Stimulated activated CD8-positive, alpha-beta memory T cell treated with anti-CD3 and anti-CD28 coated beads, Interleukin-15, amount 100 ng/mL, for 4 hours (primary cell): Measurements from ENCODE around the gene SEPTIN11.
"Not testable (repeated sequence)": the region's sequence is repeated elsewhere in the genome, so short reads cannot be mapped to it uniquely, and the experiment has no call there.

Experiments
- DNase-seq, 2 donors: peaks; one replicate each; pipeline ENCODE4 v3.0.0-alpha.2; 2020; ENCODE audit warnings: low read depth in 2 of 2

SEPTIN11 gene

DNA sequence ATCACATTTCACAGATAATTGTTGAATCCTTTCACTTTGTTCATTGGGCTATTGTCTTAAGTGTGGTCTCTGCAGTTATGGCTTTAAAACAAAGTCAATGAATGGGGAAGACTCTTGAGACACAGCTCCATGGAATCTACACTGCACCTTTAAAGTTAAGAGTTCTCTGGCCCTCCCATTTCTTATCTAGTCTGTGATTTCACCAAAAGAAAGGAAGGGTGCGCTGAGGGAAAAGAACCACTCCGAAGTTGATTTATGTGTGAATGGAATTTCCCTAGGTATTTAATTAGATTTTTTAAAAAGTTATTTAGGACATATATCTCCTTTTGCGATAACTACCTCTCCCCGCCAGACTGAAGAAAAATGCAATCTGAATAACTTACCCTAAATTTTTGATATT, 2.5 kb downstream of the SEPTIN11 start:
- no peak for DNase-seq

DNA sequence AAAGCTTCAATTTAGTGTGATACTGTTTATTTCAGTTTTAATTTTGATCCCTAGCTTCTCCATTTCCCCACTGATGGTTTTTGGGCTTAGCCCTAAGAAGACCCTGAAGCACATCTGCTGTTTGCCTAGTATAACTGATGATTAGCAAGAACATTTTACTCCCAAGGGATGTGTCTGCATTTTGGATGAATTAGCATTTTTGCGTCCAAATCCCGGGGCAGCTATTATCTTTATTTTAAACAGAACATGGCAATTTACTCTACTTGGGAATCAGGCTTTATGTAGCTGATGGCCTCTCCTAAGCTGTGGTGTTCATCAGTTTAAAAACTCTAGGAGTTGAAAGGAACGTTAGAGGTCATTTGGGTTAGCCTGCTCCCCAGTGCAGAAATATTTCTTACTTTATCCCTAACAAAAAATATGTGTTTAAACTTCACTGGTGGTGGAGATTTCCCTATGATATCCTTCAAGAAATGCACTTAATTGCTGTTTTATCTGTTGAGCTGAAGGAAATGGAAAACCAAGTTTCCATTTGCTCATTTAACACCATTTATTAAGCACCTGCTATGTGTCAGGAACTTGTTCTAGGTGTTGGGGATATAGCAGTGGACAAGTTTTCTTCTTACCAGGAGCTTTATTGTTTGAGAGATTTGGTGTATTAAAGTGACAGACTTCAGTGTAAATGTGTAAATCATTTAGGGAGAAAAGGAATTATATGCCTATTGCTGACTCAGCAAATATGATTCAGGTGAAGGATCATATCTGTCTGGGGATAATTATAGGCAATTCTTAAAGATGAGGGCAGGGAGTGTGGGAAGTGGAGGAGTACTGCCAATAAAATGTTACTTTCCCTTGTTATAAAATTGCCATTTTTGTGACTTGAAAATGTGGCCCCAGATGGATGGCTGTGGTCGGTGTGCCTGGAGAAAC, 3.4 kb downstream of the SEPTIN11 start:
- DNase-seq: no peak

DNA sequence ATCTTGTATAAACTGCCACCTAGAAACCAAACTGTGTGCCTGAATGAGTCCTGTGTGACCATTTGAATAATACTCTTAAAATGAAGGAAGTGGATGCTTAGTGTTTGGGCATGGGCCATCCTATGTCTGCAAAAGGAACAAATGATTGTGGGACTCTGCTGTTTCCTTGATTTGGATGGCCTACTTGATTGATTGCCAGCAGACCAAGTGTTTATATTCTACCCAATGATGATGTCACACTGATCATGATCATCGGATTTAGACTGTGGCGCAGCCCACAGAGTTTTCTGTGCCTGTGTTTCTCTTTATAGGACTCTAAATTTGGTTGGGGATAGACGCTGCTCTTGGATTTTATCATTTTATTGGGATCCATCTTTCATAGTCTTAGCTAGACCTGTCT, 4.4 kb downstream of the SEPTIN11 start:
- DNase-seq: no peak

GRCh38 chr4:76954489-76954888, 4.9 kb downstream of the SEPTIN11 start:
- no peak for DNase-seq

- no peak for DNase-seq
Observed at GRCh38 chr4:76955182-76955581, 5.6 kb downstream of the SEPTIN11 start.

GRCh38 chr4:76957004-76957738, 7.6 kb downstream of the SEPTIN11 start:
- no peak for DNase-seq

DNA sequence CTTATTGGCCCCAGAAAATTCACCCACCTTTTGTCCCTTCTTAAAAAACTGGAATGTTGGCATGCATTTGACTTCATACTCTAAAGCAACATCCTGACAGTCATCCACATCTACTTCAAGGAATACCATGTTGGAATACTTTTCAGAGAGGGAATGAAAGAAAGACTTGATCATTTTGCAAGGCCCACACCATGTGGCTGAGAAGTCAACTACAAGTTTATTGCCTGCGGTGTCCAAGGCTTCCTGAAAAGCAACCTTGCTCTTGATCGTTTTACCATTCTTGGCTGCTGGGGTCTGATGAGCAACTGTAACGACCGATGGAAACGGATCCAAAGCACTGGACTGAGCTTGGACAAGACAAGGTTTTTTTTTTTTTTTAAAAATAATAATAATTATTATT, 9.3 kb downstream of the SEPTIN11 start:
- no peak for DNase-seq

DNA sequence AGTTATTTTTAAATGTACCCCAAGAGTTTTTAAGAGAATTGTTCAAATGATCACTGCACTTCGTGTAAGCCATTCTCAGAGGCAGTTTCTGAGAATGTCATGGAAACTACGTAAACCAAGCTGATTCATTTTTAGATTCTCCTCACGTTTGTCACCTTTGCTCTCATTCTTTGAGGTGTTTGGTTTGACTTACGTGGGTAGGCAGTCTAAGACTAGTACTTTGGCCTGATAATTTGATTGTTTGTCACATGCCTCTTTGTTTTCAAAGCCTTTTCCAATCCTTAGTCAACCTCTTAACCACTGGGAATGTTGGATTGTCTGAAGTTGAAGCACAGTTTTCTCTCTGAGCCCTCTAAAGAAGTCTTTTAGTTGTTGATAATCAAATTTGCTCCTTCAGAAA, 10.5 kb downstream of the SEPTIN11 start:
- DNase-seq: no peak

GRCh38 chr4:76962406-76963130, 13.0 kb downstream of the SEPTIN11 start:
- DNase-seq: no peak

- no peak for DNase-seq
Observed at GRCh38 chr4:76963131-76963750, 13.7 kb downstream of the SEPTIN11 start.

- DNase-seq: not testable (repeated sequence)
Observed at GRCh38 chr4:76963927-76964326, 14.4 kb downstream of the SEPTIN11 start.

- no peak for DNase-seq
Observed at GRCh38 chr4:76964769-76965168, 15.2 kb downstream of the SEPTIN11 start.

GRCh38 chr4:76965866-76966579, 16.5 kb downstream of the SEPTIN11 start:
- no peak for DNase-seq

GRCh38 chr4:76968937-76969336, 19.4 kb downstream of the SEPTIN11 start:
- DNase-seq: no peak

DNA sequence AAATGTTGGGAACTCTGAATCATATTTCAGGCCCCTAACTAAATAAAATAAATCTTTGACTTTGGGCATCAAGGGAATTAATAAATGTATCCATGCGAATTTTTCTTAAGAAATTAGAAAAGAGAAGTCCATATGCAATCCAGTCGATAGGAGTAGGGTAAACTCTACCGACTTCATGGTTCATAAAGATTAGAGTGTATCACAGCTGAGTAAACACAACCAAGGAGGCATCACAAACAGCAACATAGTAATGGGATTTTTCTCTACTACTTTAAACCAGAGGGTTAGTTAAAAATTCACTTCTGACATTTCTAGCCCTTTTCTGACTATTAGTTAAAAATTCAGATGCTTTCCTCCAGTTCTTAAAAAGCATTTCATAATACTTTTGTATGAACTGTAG, 19.9 kb downstream of the SEPTIN11 start:
- DNase-seq: no peak

GRCh38 chr4:76969941-76970529, 20.5 kb downstream of the SEPTIN11 start:
- no peak for DNase-seq

- DNase-seq: no peak
Observed at GRCh38 chr4:76972306-76972705, 22.8 kb downstream of the SEPTIN11 start.

- DNase-seq: no peak
Observed at GRCh38 chr4:76974150-76974549, 24.6 kb downstream of the SEPTIN11 start.

- DNase-seq: no peak
Observed at GRCh38 chr4:76977113-76977512, 27.6 kb downstream of the SEPTIN11 start.

DNA sequence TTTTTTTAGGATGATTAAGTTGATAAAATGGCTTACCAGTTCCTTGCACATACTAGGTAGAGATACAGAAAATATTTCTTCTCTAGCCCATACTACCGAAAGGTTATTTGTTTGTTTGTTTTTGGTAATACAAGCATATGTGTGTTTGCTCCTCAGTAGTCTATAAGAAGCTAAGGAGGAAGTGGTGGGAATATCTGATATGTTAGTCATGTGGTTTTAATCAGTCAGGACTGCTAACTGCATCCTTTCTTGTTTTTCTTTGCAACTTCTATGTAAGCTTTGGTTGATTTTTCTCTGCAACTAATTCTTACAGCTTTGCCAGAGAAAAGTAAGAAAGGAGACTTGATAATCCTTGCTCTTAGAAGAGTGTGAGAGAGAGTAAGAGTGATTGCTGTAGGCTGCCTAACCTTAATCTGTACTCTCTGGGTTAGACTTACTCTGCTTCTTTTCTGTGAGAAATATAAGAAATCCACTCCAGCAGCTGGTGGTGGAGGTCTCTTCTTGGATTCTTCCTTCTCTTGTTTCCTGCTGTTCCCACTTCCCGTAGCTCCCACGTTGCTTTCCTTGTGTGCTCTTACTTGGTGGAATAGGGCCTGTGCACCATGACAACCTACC, 28.3 kb downstream of the SEPTIN11 start:
- DNase-seq: no peak
